ACC112 (cell line): ENCODE results near the gene PRKAR1A.

Experiments used
- H2AFZ ChIP-seq: fragments of 200-600 bp; sonication (generic); one replicate; pipeline ENCODE4 v1.6.0; 2017; ENCODE audit warnings: antibody characterized with exemption, low read length; ENCODE audit not compliant: unreplicated experiment
- H3K27ac ChIP-seq: fragments of 200-600 bp; sonication (generic); 2 replicates; pipeline ENCODE4 v1.5.1; 2014; ENCODE audit warnings: low read depth, mild to moderate bottlenecking, antibody characterized with exemption, low read length, moderate library complexity
- H3K27me3 ChIP-seq: fragments of 200-600 bp; sonication (generic); 2 replicates; pipeline ENCODE4 v1.6.1; 2014; ENCODE audit warnings: mild to moderate bottlenecking, antibody characterized with exemption, low read length, moderate library complexity, mixed read lengths; ENCODE audit not compliant: insufficient read depth
- H3K36me3 ChIP-seq: fragments of 200-600 bp; sonication (generic); 2 replicates; pipeline ENCODE4 v1.6.1; 2016; ENCODE audit warnings: mild to moderate bottlenecking, antibody characterized with exemption, low read length, moderate library complexity, mixed read lengths; ENCODE audit not compliant: insufficient read depth
- H3K4me1 ChIP-seq: fragments of 200-600 bp; sonication (generic); one replicate; pipeline ENCODE4 v1.6.1; 2016; ENCODE audit warnings: low read length, mixed read lengths; ENCODE audit not compliant: insufficient read depth, unreplicated experiment, control insufficient read depth
- H3K4me3 ChIP-seq: fragments of 200-600 bp; sonication (generic); 2 replicates; pipeline ENCODE4 v1.5.1; 2014; ENCODE audit warnings: mild to moderate bottlenecking, low read depth, low read length
- H3K79me2 ChIP-seq: fragments of 200-600 bp; sonication (generic); one replicate; pipeline ENCODE4 v1.6.0; 2016; ENCODE audit warnings: low read length; ENCODE audit not compliant: control insufficient read depth, unreplicated experiment, insufficient read depth

Gene PRKAR1A

DNA sequence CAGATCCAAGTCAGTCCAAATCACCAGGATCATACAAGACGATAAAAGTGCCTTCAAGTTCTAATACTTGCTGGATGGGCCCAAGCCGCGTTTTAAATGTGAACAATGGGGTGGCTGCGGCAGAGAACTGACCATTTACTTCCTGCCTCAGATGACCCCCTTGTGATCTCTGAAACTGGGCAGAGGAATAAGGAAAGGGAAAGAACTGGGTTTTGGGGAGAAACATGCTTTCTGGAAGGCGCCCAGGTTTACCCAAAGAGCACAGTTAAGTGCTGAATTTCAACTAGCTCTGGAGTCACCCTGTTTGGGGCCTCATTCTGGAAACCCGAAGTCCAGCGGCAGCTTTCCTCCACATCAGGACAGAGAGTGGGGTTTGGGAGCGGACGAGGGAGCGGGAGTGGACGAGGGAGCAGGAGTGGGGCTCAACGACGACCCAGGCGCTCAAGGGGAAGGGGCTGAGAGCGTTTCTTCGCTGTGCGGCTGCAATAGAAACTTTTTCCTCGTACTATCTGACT, 87.4 kb downstream of the PRKAR1A start:
- Histone ChIP-seq H3K36me3 (no peaks in the 10 kb centered on the region), H3K27ac (no peak overlapping the region; the same call in 1 of the 2 replicates), H3K4me3 (peak overlapping the region; percentile 75), H2AFZ (peak overlapping the region; percentile 83), H3K79me2 (no peaks in the 10 kb centered on the region), H3K27me3 (peaks cover 35% of the 10 kb centered on the region; the same call in 1 of the 2 replicates), H3K4me1 (peaks cover 13% of the 10 kb centered on the region)

DNA sequence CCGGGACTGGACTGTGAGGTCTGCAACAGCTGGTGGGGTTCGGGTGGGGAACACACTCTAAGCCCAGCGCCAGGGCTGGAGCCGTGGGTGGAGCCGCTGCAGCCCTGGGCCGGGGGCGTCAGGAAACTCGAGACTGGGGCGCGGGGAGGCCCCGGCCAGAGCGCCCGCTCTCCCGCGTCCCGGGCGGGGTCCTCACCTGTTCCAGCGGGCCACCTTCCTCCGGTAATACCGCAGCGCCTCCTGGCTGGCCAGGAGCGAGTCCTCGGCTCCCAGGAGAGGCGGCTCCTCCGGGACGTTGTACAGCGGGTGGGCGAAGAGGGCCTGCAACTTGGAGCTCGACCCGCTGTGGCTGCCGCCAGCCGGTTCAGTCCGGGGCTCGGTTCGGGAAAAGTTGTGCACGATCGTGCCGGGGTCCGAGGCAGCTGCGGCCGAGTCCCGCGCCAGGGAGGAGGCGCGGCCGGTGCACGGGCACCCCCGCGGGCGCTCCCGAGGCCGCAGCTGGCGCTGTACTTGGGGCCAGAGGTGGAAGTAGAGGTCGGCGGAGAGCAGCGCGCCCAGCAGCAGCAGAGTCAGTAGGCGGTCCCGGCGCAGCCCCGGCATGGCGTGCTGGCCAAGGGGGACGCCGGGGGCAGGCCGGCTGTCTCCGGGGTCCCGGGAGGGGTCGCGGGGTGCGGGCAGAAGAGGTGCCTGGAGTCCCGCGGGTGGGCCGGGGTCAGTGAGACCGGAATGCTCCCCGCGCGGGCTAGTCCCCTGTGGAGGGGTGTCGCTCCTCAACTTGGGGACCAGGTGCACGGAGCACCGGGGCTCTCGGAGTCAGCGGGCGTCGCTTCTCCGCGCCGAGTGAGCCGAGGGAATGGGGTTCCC, 88.1 kb downstream of the PRKAR1A start:
- Histone ChIP-seq H2AFZ (peak overlapping the region; percentile 83), H3K4me3 (peak overlapping the region; percentile 75), H3K4me1 (peaks cover 13% of the 10 kb centered on the region), H3K36me3 (no peaks in the 10 kb centered on the region), H3K27me3 (peaks cover 35% of the 10 kb centered on the region; the same call in 1 of the 2 replicates), H3K79me2 (no peaks in the 10 kb centered on the region), H3K27ac (no peak overlapping the region)
